IMR-90 (cell line): Measurements from ENCODE around the gene TRAPPC12. TPM values are rescaled to one million over a fixed set of nuclear protein-coding genes. Genes with fewer than 3 reads are reported as not detected.

Source experiments
- ATAC-seq: fragments of 200-7000 bp; cut with Tn5 transposase; 2 replicates; pipeline ENCODE4 v1.9.1; 2020; ENCODE audit warnings: low read depth, mild to moderate bottlenecking, moderate library complexity
- BruUV-seq: library from RNA; stranded (reverse); fragments of 400-500 nt; replicated peaks from 2 replicates; lab custom pipeline; 2021; lab: Mats Ljungman, UMichigan
- CTCF ChIA-PET: fragments of 300-600 bp; formaldehyde crosslinking; extraction: SDS; loops from one replicate; lab custom pipeline; 2021; ENCODE audit warnings: antibody characterized with exemption; lab: Yijun Ruan, JAX
- POLR2A ChIA-PET: fragments of 300-600 bp; sonication (Branson Sonifier 250); formaldehyde crosslinking; loops from one replicate; lab custom pipeline; 2022; ENCODE audit warnings: antibody characterized with exemption; ENCODE audit not compliant: unreplicated experiment; lab: Charles Lee
- DNase-seq: peaks from one replicate; pipeline ENCODE4 v3.0.0; 2013
- H2AFZ ChIP-seq: replicated peaks from 2 replicates; pipeline ENCODE3; 2013; ENCODE audit warnings: low read length, mild to moderate bottlenecking; ENCODE audit not compliant: poor library complexity
- H2AK5ac ChIP-seq: 2 replicates; pipeline ENCODE4 v1.6.1; 2013; ENCODE audit warnings: low read depth, low read length, inconsistent platforms
- H2AK9ac ChIP-seq: replicated peaks from 2 replicates; pipeline ENCODE3; 2013; ENCODE audit warnings: mild to moderate bottlenecking, low read depth, low read length, moderate library complexity; ENCODE audit not compliant: poor library complexity
- H2BK120ac ChIP-seq: 2 replicates; pipeline ENCODE4 v1.6.1; 2013; ENCODE audit warnings: low read depth, low read length, inconsistent platforms
- H2BK15ac ChIP-seq: 3 replicates; pipeline ENCODE4 v1.6.1; 2013; ENCODE audit warnings: low read depth, low read length, inconsistent platforms
- H2BK20ac ChIP-seq: 2 replicates; pipeline ENCODE4 v1.6.1; 2013; ENCODE audit warnings: low read depth, mild to moderate bottlenecking, inconsistent platforms, low read length, moderate library complexity
- H2BK5ac ChIP-seq: 2 replicates; pipeline ENCODE4 v1.6.1; 2013; ENCODE audit warnings: mild to moderate bottlenecking, low read depth, low read length, inconsistent platforms; ENCODE audit not compliant: poor library complexity, severe bottlenecking
- H3K14ac ChIP-seq: replicated peaks from 2 replicates; pipeline ENCODE4 v1.6.1; 2013; ENCODE audit warnings: low read depth, low read length, inconsistent platforms
- H3K18ac ChIP-seq: 2 replicates; pipeline ENCODE4 v1.6.1; 2013; ENCODE audit warnings: low read depth, low read length, control low read depth
- H3K23ac ChIP-seq: 2 replicates; pipeline ENCODE4 v1.6.1; 2013; ENCODE audit warnings: low read depth, low read length, inconsistent platforms
- H3K27ac ChIP-seq: 2 replicates; pipeline ENCODE4 v1.5.1; 2013; ENCODE audit warnings: mild to moderate bottlenecking, control low read depth, low read length; ENCODE audit not compliant: insufficient read depth
- H3K27me3 ChIP-seq: 2 replicates; pipeline ENCODE4 v1.6.1; 2013; ENCODE audit warnings: low read length; ENCODE audit not compliant: control insufficient read depth, insufficient read depth
- H3K36me3 ChIP-seq: 2 replicates; pipeline ENCODE4 v1.6.1; 2013; ENCODE audit warnings: low read length, mixed read lengths; ENCODE audit not compliant: control insufficient read depth, insufficient read depth
- H3K4ac ChIP-seq: 2 replicates; pipeline ENCODE4 v1.6.1; 2013; ENCODE audit warnings: low read depth, low read length, inconsistent platforms
- H3K4me1 ChIP-seq: 2 replicates; pipeline ENCODE4 v1.6.1; 2013; ENCODE audit warnings: low read length, mixed read lengths; ENCODE audit not compliant: control insufficient read depth, insufficient read depth
- H3K4me2 ChIP-seq: 2 replicates; pipeline ENCODE4 v1.6.1; 2013; ENCODE audit warnings: low read depth, mild to moderate bottlenecking, control low read depth, low read length, moderate library complexity
- H3K4me3 ChIP-seq: 2 replicates; pipeline ENCODE4 v1.5.1; 2013; ENCODE audit warnings: low read depth, mild to moderate bottlenecking, control low read depth, low read length, moderate library complexity; ENCODE audit not compliant: insufficient read depth
- H3K56ac ChIP-seq: 2 replicates; pipeline ENCODE4 v1.6.1; 2013; ENCODE audit warnings: low read length, inconsistent platforms; ENCODE audit not compliant: insufficient read depth; ENCODE audit errors: extremely low read depth
- H3K79me1 ChIP-seq, 2 experiments: 2 replicates each; pipeline ENCODE4 v1.6.1; 2013; ENCODE audit warnings: low read length in 2 of 2, inconsistent platforms in 1 of 2, low read depth in 1 of 2
- H3K9ac ChIP-seq: 2 replicates; pipeline ENCODE4 v1.6.1; 2013; ENCODE audit warnings: low read depth, low read length, control low read depth
- H3K9me1 ChIP-seq: 2 replicates; pipeline ENCODE4 v1.6.1; 2013; ENCODE audit warnings: low read length, inconsistent platforms; ENCODE audit not compliant: insufficient read depth
- H3K9me3 ChIP-seq: 2 replicates; pipeline ENCODE4 v1.6.1; 2013; ENCODE audit warnings: low read length; ENCODE audit not compliant: control insufficient read depth, insufficient read depth
- H4K20me1 ChIP-seq: 2 replicates; pipeline ENCODE4 v1.6.1; 2013; ENCODE audit warnings: low read length, inconsistent platforms; ENCODE audit not compliant: insufficient read depth
- H4K5ac ChIP-seq: 2 replicates; pipeline ENCODE4 v1.6.1; 2013; ENCODE audit warnings: mild to moderate bottlenecking, low read depth, low read length, control low read depth
- H4K8ac ChIP-seq, 2 experiments: 2 replicates each; pipeline ENCODE4 v1.6.1; 2013; ENCODE audit warnings: low read depth in 2 of 2, low read length in 2 of 2, control low read depth in 1 of 2, inconsistent platforms in 1 of 2
- H4K91ac ChIP-seq: 2 replicates; pipeline ENCODE4 v1.6.1; 2013; ENCODE audit warnings: low read depth, low read length, inconsistent platforms; ENCODE audit not compliant: insufficient read depth
- BHLHE40 ChIP-seq: fragments of 150-350 bp; IDR thresholded peaks from 2 replicates; pipeline ENCODE4 v1.6.1; 2016; ENCODE audit warnings: mild to moderate bottlenecking, low read depth, low read length
- CEBPB ChIP-seq: IDR thresholded peaks from 2 replicates; pipeline ENCODE4 v1.6.1; 2012; ENCODE audit warnings: low read depth, low read length, improper control_type of control experiment
- CHD1 ChIP-seq: IDR thresholded peaks from 2 replicates; pipeline ENCODE4 v1.6.1; 2012; ENCODE audit warnings: low read depth, low read length, improper control_type of control experiment
- CTCF ChIP-seq: conservative IDR thresholded peaks from 2 replicates; pipeline ENCODE4 v1.5.1; 2012; ENCODE audit warnings: mild to moderate bottlenecking, low read depth, low read length, improper control_type of control experiment
- ELK1 ChIP-seq: fragments of 150-350 bp; IDR thresholded peaks from 2 replicates; pipeline ENCODE4 v1.6.1; 2016; ENCODE audit warnings: low read depth, mild to moderate bottlenecking, low read length, moderate library complexity, borderline replicate concordance
- FOS ChIP-seq: fragments of 150-350 bp; IDR thresholded peaks from 2 replicates; pipeline ENCODE4 v1.6.1; 2016; ENCODE audit warnings: low read depth, low read length
- MAFK ChIP-seq: IDR thresholded peaks from 2 replicates; pipeline ENCODE4 v1.6.1; 2012; ENCODE audit warnings: low read depth, low read length, improper control_type of control experiment
- MAZ ChIP-seq: IDR thresholded peaks from 2 replicates; pipeline ENCODE4 v1.6.1; 2012; ENCODE audit warnings: low read depth, mild to moderate bottlenecking, low read length, improper control_type of control experiment, moderate library complexity, borderline replicate concordance
- MXI1 ChIP-seq: IDR thresholded peaks from 2 replicates; pipeline ENCODE4 v1.6.1; 2012; ENCODE audit warnings: low read depth, mild to moderate bottlenecking, low read length, moderate library complexity, borderline replicate concordance
- NFE2L2 ChIP-seq: fragments of 150-350 bp; IDR thresholded peaks from 2 replicates; pipeline ENCODE4 v1.6.1; 2016; ENCODE audit warnings: low read depth, mild to moderate bottlenecking, low read length
- POLR2A ChIP-seq: IDR thresholded peaks from 2 replicates; pipeline ENCODE4 v1.6.1; 2012; ENCODE audit warnings: mild to moderate bottlenecking, low read depth, low read length
- RAD21 ChIP-seq: IDR thresholded peaks from 2 replicates; pipeline ENCODE4 v1.6.1; 2012; ENCODE audit warnings: low read length, improper control_type of control experiment
- RCOR1 ChIP-seq: IDR thresholded peaks from 2 replicates; pipeline ENCODE4 v1.6.1; 2012; ENCODE audit warnings: mild to moderate bottlenecking, low read length, improper control_type of control experiment; ENCODE audit not compliant: insufficient replicate concordance
- RFX5 ChIP-seq: IDR thresholded peaks from 2 replicates; pipeline ENCODE4 v1.8.0; 2012; ENCODE audit warnings: low read depth, mild to moderate bottlenecking, low read length, moderate library complexity
- SMC3 ChIP-seq: fragments of 150-350 bp; IDR thresholded peaks from 2 replicates; pipeline ENCODE4 v1.6.1; 2016; ENCODE audit warnings: low read depth, mild to moderate bottlenecking, antibody characterized with exemption, low read length, moderate library complexity
- USF2 ChIP-seq: fragments of 150-350 bp; IDR thresholded peaks from 2 replicates; pipeline ENCODE4 v1.6.1; 2017; ENCODE audit warnings: mild to moderate bottlenecking, antibody characterized with exemption, low read length, low read depth
- WGBS, 2 experiments: methylation state at CpG; one replicate each; pipeline versions ENCODE4 v1.1.5 to v1.1.7; 2013; ENCODE audit warnings: missing lambda C conversion rate in 2 of 2; ENCODE audit not compliant: insufficient read length in 1 of 2; ENCODE audit errors: extremely low coverage in 2 of 2; 5-methylcytosine and 5-hydroxymethylcytosine counted together
- dilution Hi-C: fragments of 300-500 bp; cut with HindIII; formaldehyde crosslinking; loops from one replicate; pipeline ENCODE4 v1.14.3; 2018; ENCODE audit warnings: low sequenced_read_pairs; ENCODE audit not compliant: unreplicated experiment
- in situ Hi-C: fragments of 300-500 bp; cut with MboI; formaldehyde crosslinking; loops from 3 replicates; pipeline ENCODE4 v1.14.3; 2019; ENCODE audit warnings: low sequenced_read_pairs, inconsistent platforms, mixed read lengths
- intact Hi-C: fragments of 100-400 bp; cut with micrococcal nuclease; formaldehyde crosslinking; loops from 2 replicates; pipeline ENCODE4 v1.10.0; 2022
- polyA plus RNA-seq, 3 experiments: library from polyadenylated mRNA; depleted of rRNA; stranded (reverse); fragments of >200 nt; gene quantifications; 2 replicates each; pipeline ENCODE4 v1.2.3, GENCODE V29; 2012; ENCODE audit warnings: low replicate concordance in 1 of 3
- total RNA-seq: library from RNA; depleted of rRNA; stranded (reverse); fragments of >200 nt; gene quantifications from 2 replicates; pipeline ENCODE4 v1.2.3, GENCODE V29; 2012

TRAPPC12 gene
- total and polyA plus RNA-seq, 2 of the 4 experiments (the other 2 are of a cell fraction) = 25.8 to 69.9 TPM

- no peak overlapping the region for H2BK5ac ChIP-seq
- dilution Hi-C loops (no loop called here), intact Hi-C loops (no loop called here), in situ Hi-C loops (no loop called here)
- H3K4me3 ChIP-seq = no peak overlapping the region
- no peak overlapping the region for H2BK15ac ChIP-seq
- H2BK20ac ChIP-seq = no peak overlapping the region
- H3K79me1 ChIP-seq = peaks cover 0 to 13% of the 10 kb centered on the region in 2 experiments; a peak in 2 of 4 replicates
- H3K14ac ChIP-seq = no peak overlapping the region
- H3K18ac ChIP-seq = no peak overlapping the region
- H2AFZ ChIP-seq = no peak overlapping the region
- no peak overlapping the region for H3K4ac ChIP-seq
- H3K23ac ChIP-seq = no peak overlapping the region
- H3K27ac ChIP-seq = no peak overlapping the region
- H4K8ac ChIP-seq = no peak overlapping the region
- no peak overlapping the region for H3K9ac ChIP-seq
- H3K4me1 ChIP-seq = peaks cover 2% of the 10 kb centered on the region; the same call in 1 of the 2 replicates
- BruUV-seq = no TSS peak
- H4K20me1 ChIP-seq = peaks cover 4% of the 10 kb centered on the region
- TF ChIP-seq RCOR1 = no peak
- no peak for TF ChIP-seq USF2
- TF ChIP-seq MAZ = no peak
- no peak for TF ChIP-seq MXI1
- no peak for TF ChIP-seq NFE2L2
- TF ChIP-seq FOS = no peak
- TF ChIP-seq POLR2A = no peak
- TF ChIP-seq CTCF = no peak
- TF ChIP-seq CHD1 = no peak
- TF ChIP-seq BHLHE40 = no peak
- TF ChIP-seq ELK1 = no peak
- TF ChIP-seq CEBPB = no peak
- no peak for TF ChIP-seq RFX5
- TF ChIP-seq MAFK = no peak
- TF ChIP-seq SMC3 = no peak
- TF ChIP-seq RAD21 = no peak
- H3K9me3 ChIP-seq = no peaks in the 10 kb centered on the region
- DNase-seq (no peak), ATAC-seq (no peak)
- H3K9me1 ChIP-seq = peaks cover 13% of the 10 kb centered on the region; the same call in 1 of the 2 replicates
- CTCF ChIA-PET = no interaction called here
- H2AK9ac ChIP-seq = no peak overlapping the region
- no peak overlapping the region for H4K5ac ChIP-seq
- no peaks in the 10 kb centered on the region for H3K27me3 ChIP-seq
- H3K56ac ChIP-seq = no peak overlapping the region
- no peaks in the 10 kb centered on the region for H3K36me3 ChIP-seq
- H3K4me2 ChIP-seq = no peak overlapping the region
- no peak overlapping the region for H4K91ac ChIP-seq
- no peak overlapping the region for H2BK120ac ChIP-seq
- POLR2A ChIA-PET = no interaction called here
- WGBS, 2 experiments = no CpG with 5 or more reads among the region's 6 CpGs
- no peak overlapping the region for H2AK5ac ChIP-seq
These were observed 34.6 kb upstream of the TRAPPC12 start for GRCh38 chr2:3344897-3345296.
